ENCODE results near the gene C3orf22. TPM values are rescaled to one million over a fixed set of nuclear protein-coding genes. Genes with fewer than 3 reads are reported as not detected.

The C3orf22 gene
- total RNA-seq, 2 donors from 2014 or later: not detected

DNA sequence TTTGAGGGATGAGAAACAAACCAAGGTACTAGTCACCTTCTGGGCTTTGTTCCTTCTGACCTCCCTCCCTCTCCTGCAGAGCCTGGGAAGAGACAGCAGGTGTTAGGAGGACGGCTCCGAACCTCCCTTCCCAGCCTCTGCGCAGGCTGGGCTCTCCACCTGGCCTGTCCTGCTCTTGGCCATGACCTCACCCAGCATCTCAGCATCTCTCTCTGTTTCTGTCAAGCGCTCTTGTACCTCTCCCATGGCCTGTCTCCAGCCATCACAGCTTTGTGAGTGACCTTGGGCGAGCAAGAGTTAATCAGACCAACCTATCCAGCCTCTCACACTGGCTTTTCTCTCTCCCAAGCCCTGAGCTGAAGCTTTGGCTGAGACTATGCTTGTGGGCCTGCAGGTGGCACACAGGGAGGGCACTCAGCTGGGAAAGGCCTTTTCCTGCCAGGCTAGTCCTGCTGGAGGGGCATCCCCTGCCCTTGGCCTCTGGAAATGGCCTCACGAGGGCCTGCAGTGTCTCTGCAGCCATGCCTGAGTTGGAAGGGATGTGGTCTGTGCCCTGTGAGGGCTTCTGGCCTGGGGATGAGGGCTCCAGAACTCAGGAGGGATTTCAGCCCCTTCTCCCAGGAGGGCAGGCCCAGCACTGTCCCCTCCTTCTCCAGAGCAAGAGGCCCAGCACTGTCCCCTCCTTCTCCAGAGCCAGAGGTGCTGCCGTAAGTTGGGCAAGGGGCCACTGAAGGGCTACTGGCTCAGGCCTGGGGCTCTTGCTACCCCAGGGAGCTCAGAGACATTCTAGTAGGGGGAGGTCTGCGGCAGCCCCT is 32.7 kb downstream of the C3orf22 start:
- H3K4me3 Mint-ChIP-seq: peak overlapping the region in 1 of 2 donors; percentile 20
- no peaks in the 10 kb centered on the region for H3K36me3 Mint-ChIP-seq (ENCODE audit: insufficient read depth in 2 of 2)
- no peaks in the 10 kb centered on the region for H3K4me1 Mint-ChIP-seq (ENCODE audit: low read depth)
- H3K27me3 Mint-ChIP-seq (ENCODE audit: low read depth): peaks cover 16% of the 10 kb centered on the region
- ATAC-seq (replicated peaks in 1 of 2) (no peak), DNase-seq (no peak)
- no peak overlapping the region for H3K27ac Mint-ChIP-seq
- H3K9me3 Mint-ChIP-seq: no peaks in the 10 kb centered on the region

DNA sequence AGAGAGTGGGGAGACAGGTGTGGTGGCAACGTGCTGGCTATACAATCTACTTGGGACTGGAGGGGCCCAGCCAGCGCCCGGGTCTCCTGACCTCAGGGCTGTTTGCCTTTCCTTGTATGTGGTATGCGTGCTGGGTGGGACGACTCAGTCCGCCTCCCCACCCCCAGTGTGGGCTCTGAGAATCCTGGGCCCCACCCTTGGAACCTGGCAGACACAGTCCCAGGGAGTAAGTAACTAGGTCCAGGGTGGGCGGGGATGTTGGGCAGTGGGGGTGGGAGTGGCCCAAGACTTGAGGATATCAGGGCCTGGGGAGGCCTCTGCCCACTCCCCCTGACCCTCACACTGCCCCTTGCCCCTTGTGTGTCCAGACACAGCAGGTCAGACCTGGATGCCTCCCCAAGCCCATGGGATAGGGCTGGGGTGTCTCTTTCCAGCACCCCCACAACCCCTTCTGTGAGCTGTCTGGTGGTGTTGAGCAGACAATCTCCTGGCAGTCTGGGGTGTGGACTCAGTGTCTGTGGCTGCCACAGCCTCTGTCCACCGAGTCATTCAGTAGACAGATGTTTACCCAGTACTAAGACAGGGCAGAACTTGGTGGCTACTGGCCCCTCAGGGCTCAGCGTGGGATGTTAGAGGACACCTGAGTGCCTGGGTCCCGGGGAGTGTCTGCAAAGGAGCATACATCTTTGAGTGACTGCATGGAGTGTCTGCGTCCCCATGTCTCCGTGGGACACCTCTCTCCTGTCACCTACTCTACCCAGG is 33.5 kb downstream of the C3orf22 start:
- H3K4me3 Mint-ChIP-seq: peak overlapping the region in 1 of 2 donors; percentile 67
- no peaks in the 10 kb centered on the region for H3K9me3 Mint-ChIP-seq
- ATAC-seq (replicated peaks in 1 of 2): no peak
- DNase-seq: no peak
- no peaks in the 10 kb centered on the region for H3K4me1 Mint-ChIP-seq (ENCODE audit: low read depth)
- H3K27me3 Mint-ChIP-seq (ENCODE audit: low read depth): peaks cover 16% of the 10 kb centered on the region
- no peak overlapping the region for H3K27ac Mint-ChIP-seq
- no peaks in the 10 kb centered on the region for H3K36me3 Mint-ChIP-seq (ENCODE audit: insufficient read depth in 2 of 2)

GRCh38 chr3:126524429-126524988 is 34.2 kb downstream of the C3orf22 start:
- ATAC-seq (replicated peaks in 1 of 2) (peak in 1 of 2 donors; percentile 44), DNase-seq (peak in 1 of 2 donors; percentile 34)
- peak overlapping the region; percentile 45 to 67 for H3K4me3 Mint-ChIP-seq
- peaks cover 16% of the 10 kb centered on the region for H3K27me3 Mint-ChIP-seq (ENCODE audit: low read depth)
- H3K36me3 Mint-ChIP-seq (ENCODE audit: insufficient read depth in 2 of 2): no peaks in the 10 kb centered on the region
- no peaks in the 10 kb centered on the region for H3K4me1 Mint-ChIP-seq (ENCODE audit: low read depth)
- H3K27ac Mint-ChIP-seq: no peak overlapping the region
- no peaks in the 10 kb centered on the region for H3K9me3 Mint-ChIP-seq

- no peak within 1 kb of the TSS for H3K27ac Mint-ChIP-seq
- peak; percentile 11 to 19 for DNase-seq
- H3K36me3 Mint-ChIP-seq (ENCODE audit: insufficient read depth in 2 of 2): no peaks in the 10 kb centered on the region
- peak; percentile 54 to 68 for ATAC-seq (replicated peaks in 1 of 2)
- peak within 1 kb of the TSS; percentile 45 to 67 for H3K4me3 Mint-ChIP-seq
- H3K4me1 Mint-ChIP-seq (ENCODE audit: low read depth): no peaks in the 10 kb centered on the region
- no peaks in the 10 kb centered on the region for H3K9me3 Mint-ChIP-seq
- H3K27me3 Mint-ChIP-seq (ENCODE audit: low read depth): peaks cover 16% of the 10 kb centered on the region
These were observed 34.8 kb downstream of the C3orf22 start, which contains the start of gene CHST13 for GRCh38 chr3:126523745-126524428. Gene CHST13 (plus strand): TSS chr3:126524155. CDS start chr3:126524333, 178 bp downstream.

DNA sequence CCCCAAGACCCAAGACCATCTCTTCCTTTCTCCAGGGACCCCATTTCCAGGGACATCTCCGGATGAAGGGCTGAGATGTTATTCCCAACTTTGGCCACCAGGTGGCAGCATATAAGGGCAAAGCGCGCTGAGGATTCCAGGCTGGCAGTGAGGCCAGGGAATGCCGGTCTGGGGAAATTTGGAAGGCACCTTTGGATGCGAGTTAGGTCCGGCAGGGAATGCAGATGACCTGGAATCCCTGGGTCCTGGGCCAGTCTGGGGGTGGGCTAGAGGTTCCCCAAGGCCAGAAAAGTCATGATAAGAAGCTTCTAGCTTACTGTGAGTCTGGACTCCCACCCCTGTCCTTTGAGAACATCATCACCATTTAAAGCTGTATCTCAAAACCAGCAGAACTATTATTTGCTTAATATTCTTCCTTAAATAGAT is 36.4 kb downstream of the C3orf22 start:
- H3K27ac Mint-ChIP-seq: no peak overlapping the region
- peak; percentile 25 to 42 for DNase-seq
- ATAC-seq (replicated peaks in 1 of 2): no peak

DNA sequence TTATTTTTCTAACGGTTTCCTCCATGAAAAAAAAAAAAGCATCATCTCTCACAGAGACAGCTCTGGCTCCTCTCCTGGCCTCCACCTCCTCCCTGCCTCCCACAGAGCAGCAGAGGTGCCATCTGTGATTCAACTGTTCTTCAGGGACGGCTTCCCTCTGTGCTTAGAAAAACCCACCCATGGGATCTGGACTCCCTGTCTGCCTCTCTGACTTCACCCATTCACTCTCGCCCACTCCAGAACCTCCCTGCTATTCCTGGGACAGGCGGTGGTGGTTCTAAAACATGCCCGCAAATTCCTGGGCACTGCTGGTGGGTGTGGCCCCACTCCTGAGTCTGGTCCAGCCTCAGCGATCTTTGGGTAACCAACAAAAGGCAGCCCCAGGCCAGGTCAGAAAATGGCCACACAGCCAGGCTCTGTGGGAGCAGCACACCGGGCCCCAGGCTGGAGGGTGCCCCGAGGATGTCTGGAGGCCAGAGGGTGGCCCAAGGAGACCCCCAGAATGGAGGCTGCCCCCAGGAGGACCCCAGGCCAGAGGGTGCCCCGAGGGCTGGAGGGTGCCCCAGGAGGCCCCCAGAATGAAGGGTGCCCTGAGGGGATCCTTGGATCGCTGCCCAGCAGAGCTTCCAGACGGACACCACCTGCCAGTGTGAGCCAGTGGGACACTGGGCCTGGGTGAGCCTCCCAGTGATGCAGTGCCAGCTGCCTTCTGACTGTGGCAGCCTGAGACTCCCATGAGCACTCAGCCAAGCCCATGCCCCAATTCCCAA is 37.4 kb downstream of the C3orf22 start:
- no peaks in the 10 kb centered on the region for H3K4me1 Mint-ChIP-seq (ENCODE audit: low read depth)
- H3K27me3 Mint-ChIP-seq (ENCODE audit: low read depth): peaks cover 16% of the 10 kb centered on the region
- H3K9me3 Mint-ChIP-seq: no peaks in the 10 kb centered on the region
- no peak overlapping the region for H3K4me3 Mint-ChIP-seq
- H3K27ac Mint-ChIP-seq: no peak overlapping the region
- no peak for ATAC-seq (replicated peaks in 1 of 2)
- H3K36me3 Mint-ChIP-seq (ENCODE audit: insufficient read depth in 2 of 2): no peaks in the 10 kb centered on the region
- no peak for DNase-seq

More for the DNA sequence above, 36.4 kb downstream of the C3orf22 start:
- peaks cover 16% of the 10 kb centered on the region for H3K27me3 Mint-ChIP-seq (ENCODE audit: low read depth)
- H3K36me3 Mint-ChIP-seq (ENCODE audit: insufficient read depth in 2 of 2): no peaks in the 10 kb centered on the region
- no peaks in the 10 kb centered on the region for H3K9me3 Mint-ChIP-seq
- no peaks in the 10 kb centered on the region for H3K4me1 Mint-ChIP-seq (ENCODE audit: low read depth)
- H3K4me3 Mint-ChIP-seq: no peak overlapping the region

DNA sequence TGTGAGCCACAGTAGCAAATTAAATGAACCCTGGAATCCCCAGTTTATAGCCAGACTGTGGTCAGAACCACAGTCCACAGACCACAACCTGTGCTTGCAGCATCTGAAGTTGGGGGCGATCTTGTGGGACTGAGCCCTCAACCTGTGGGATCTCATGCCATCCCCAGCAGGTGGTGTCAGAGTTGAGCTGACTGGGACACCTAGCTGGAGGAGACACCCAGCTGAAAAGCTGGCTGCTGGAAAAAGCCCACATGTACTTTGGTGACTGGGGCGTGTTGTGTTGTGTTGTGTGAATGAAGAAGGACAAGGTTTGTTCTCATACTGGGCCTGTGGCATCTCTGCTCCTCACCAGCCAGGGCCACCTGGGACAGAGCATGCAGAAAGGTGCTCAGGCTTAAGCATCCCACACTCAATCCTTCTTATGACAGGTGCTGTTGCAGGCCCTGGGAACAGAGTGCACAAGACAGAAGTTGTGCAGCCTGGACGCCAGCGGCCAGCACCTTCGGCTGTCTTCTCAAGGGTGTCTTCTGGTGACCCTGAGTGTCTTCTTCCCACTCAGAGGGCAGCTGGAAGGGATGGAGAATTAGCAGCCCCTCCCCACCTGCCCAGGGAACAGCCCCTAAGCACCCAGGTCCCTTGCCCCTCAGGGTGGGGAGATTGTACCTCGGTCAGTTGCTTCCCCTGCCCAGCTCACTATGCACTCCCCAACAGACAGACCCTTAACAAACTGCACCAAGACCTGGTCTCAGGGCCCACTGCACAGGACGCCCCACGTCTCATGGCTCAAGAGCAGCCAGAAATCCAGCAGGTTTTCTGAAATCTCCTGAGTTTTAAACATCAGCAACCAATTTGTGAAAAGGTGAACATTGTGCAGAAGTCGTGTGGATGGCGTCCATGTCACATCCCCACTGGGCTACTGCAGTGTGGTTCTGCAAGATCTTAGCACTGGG is 39.0 kb downstream of the C3orf22 start:
- Mint-ChIP-seq H3K27me3 (ENCODE audit: low read depth) (peaks cover 16% of the 10 kb centered on the region), H3K4me1 (ENCODE audit: low read depth) (no peaks in the 10 kb centered on the region), H3K36me3 (ENCODE audit: insufficient read depth in 2 of 2) (no peaks in the 10 kb centered on the region), H3K9me3 (no peaks in the 10 kb centered on the region), H3K4me3 (no peak overlapping the region), H3K27ac (no peak overlapping the region)
- no peak for ATAC-seq (replicated peaks in 1 of 2)
- DNase-seq: no peak

GRCh38 chr3:126518779-126519177 is 40.0 kb downstream of the C3orf22 start:
- H3K9me3 Mint-ChIP-seq: no peaks in the 10 kb centered on the region
- no peaks in the 10 kb centered on the region for H3K4me1 Mint-ChIP-seq (ENCODE audit: low read depth)
- no peak overlapping the region for H3K4me3 Mint-ChIP-seq
- DNase-seq (no peak), ATAC-seq (replicated peaks in 1 of 2) (no peak)
- H3K27me3 Mint-ChIP-seq (ENCODE audit: low read depth): peaks cover 16% of the 10 kb centered on the region
- H3K27ac Mint-ChIP-seq: no peak overlapping the region
- H3K36me3 Mint-ChIP-seq (ENCODE audit: insufficient read depth in 2 of 2): no peaks in the 10 kb centered on the region

GRCh38 chr3:126517986-126518778 is 40.5 kb downstream of the C3orf22 start:
- Mint-ChIP-seq H3K27ac (no peak overlapping the region), H3K9me3 (no peaks in the 10 kb centered on the region), H3K4me1 (ENCODE audit: low read depth) (no peaks in the 10 kb centered on the region), H3K36me3 (ENCODE audit: insufficient read depth in 2 of 2) (no peaks in the 10 kb centered on the region), H3K27me3 (ENCODE audit: low read depth) (peaks cover 13% of the 10 kb centered on the region), H3K4me3 (no peak overlapping the region)
- no peak for DNase-seq
- no peak for ATAC-seq (replicated peaks in 1 of 2)

DNA sequence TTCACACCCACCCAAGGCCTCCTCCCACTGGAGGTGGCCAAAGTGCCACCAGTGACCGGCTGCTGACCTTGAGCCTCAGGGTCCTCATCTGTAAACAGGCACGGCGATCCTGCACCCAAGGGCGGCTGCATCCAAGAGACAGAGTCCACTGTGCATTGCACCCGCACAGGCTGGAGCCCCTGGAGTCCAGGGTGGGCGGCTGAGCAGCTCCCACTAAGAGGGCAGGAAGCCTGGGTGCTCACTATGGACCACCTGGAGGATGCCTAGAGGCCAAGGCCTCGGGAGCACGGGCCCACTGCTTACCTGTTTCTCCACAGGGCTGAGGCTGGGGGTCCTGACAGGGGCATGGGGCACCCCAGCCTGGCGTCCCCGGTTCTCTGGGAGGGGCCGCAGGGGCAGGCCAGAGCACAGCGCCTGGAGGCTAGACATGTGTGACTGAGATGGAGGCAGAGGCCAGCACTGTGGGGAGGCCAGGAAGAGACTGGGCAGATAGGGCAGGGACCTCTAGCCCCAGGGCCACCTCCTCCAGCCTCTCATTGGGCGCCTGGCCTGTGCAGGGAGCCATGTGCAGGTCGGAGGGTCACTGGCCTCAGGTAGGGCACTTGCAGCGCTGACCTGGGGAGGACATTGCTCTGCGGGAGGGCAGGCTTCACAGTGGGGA is 41.3 kb downstream of the C3orf22 start, which contains the start of gene UROC1:
TSS of gene UROC1 (minus strand) at position 483 of the 661 bp plus-strand sequence. CDS start at position 429, 54 bp downstream.
- no peaks in the 10 kb centered on the region for H3K4me1 Mint-ChIP-seq (ENCODE audit: low read depth)
- ATAC-seq (replicated peaks in 1 of 2) (no peak), DNase-seq (no peak)
- no peak within 1 kb of the TSS for H3K27ac Mint-ChIP-seq
- no peak within 1 kb of the TSS for H3K4me3 Mint-ChIP-seq
- H3K9me3 Mint-ChIP-seq: no peaks in the 10 kb centered on the region
- H3K27me3 Mint-ChIP-seq (ENCODE audit: low read depth): peaks cover 5% of the 10 kb centered on the region
- no peaks in the 10 kb centered on the region for H3K36me3 Mint-ChIP-seq (ENCODE audit: insufficient read depth in 2 of 2)
